Measurements from ENCODE around the gene STIM1. TPM values are rescaled to one million over a fixed set of nuclear protein-coding genes. Genes with fewer than 3 reads are reported as not detected.

Gene STIM1
- total RNA-seq, 4 donors from 2014 or later, result 36.3 to 158 (median 46.1) TPM

- DNase-seq, result no peak
- no peaks in the 10 kb centered on the region for H3K4me1 ChIP-seq
- TF ChIP-seq POLR2A (IDR thresholded peaks at IDR 0.05), result no peak
- no peak for TF ChIP-seq CTCF (IDR thresholded peaks at IDR 0.05)
- H3K27me3 ChIP-seq, result no peaks in the 10 kb centered on the region
- no peak overlapping the region for H3K4me3 ChIP-seq
- peaks cover 0 to 50% (median 0%) of the 10 kb centered on the region in 3 donors for H3K36me3 ChIP-seq
- H3K9me3 ChIP-seq, result peaks cover 0 to 6% (median 0%) of the 10 kb centered on the region in 4 donors
- no peak overlapping the region for H3K27ac ChIP-seq
Measured at GRCh38 chr11:4138497-4138896, 283.0 kb downstream of the STIM1 start.

GRCh38 chr11:4140067-4140636 lies 284.7 kb downstream of the STIM1 start:
- no peak for DNase-seq
- no peak for TF ChIP-seq POLR2A (IDR thresholded peaks at IDR 0.05)
- Histone ChIP-seq H3K36me3 (peaks cover 0 to 38% (median 0%) of the 10 kb centered on the region in 3 donors), H3K4me1 (no peaks in the 10 kb centered on the region), H3K27ac (no peak overlapping the region), H3K4me3 (no peak overlapping the region), H3K27me3 (no peaks in the 10 kb centered on the region), H3K9me3 (peaks cover 0 to 6% (median 0%) of the 10 kb centered on the region in 4 donors)

Small RNA genes within 50 kb of the gene (small RNA-seq; reads per million reads assigned to genes)
- gene AC087441.2 (0 reads per million in 2 donors), gene RF00409 (0 reads per million in 2 donors), gene RPS29P20 (0 reads per million in 2 donors)

Other genes with a start within 250 kb of the STIM1 start
- gene ART5, start 213.7 kb upstream of the STIM1 start, total RNA-seq, result not detected
- gene ART1, start 210.5 kb upstream of the STIM1 start, total RNA-seq, result not detected
- gene CHRNA10, start 184.3 kb upstream of the STIM1 start, total RNA-seq, result 1 to 10 TPM; 1.9 to 5.4 (median 3.5) TPM
- 100 to 1,000 TPM in 1 of 4 donors, 10 to 100 TPM in 3; 67.7 to 113 (median 86.8) TPM for gene NUP98, start 58.1 kb upstream of the STIM1 start, total RNA-seq
- 10 to 100 TPM in 3 of 4 donors, 1 to 10 TPM in 1; 9.1 to 67.2 (median 53.7) TPM for gene PGAP2, start 47.1 kb upstream of the STIM1 start, total RNA-seq
- 10 to 100 TPM; 33.8 to 83.0 (median 67.0) TPM for gene RHOG, start 14.7 kb upstream of the STIM1 start, total RNA-seq
- gene RRM1, start 239.1 kb downstream of the STIM1 start, total RNA-seq, result 10 to 100 TPM; 13.3 to 40.5 (median 32.3) TPM

Measured in Peyer's patch (tissue), 4 donors.